ENCODE data around the gene TNNT3.

The TNNT3 gene

DNA sequence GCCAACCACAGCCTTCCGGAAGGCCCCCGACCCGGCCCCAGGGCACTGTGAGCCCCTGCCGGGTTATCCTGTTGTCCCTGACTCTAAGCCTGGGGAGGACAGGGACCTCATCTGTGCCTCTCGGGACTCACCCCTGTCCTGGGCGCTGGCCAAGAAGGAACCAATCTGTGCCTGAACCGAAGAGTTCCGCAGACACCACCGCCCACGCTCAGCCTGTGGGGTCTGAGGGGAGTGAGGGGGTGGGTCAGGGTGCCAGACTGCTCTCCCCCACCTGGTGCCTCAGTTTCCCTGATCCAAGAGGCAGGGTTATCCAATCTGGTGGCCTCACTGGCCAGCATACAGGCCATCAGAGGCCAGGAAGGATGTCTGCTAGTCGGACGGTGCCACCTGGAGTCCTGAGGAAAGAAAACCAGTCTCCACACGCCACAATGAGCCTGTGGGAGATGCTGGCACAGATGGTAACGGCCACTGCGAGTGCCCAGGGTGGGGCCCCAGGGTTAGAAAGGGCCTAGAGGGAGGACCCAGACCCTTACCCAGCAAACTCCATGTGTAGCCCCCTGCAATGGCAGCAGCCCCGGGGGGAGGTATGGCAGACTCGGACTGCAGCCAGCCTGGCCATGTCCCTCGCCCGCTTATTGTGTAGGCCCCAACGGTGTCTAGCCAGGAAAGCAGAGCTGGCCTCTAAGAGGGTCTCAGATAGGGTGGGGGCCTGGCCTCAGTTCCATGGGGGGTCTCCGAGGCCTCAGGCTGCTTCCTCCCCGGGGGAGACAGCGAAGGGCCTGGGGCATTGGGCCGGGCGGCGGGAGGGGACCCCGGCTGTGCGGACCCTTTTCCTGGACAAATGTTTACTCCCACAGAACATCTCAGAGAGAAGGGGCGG lies 827 bp upstream of the TNNT3 start:
- intact Hi-C loops (cut with DNase I) = loop anchor here (5.0 kb wide), 1 partner anchor 36 kb away; no protein-coding TSS in a partner anchor
- DNase-seq = peak in 1 of 10 donors; percentile 64

DNA sequence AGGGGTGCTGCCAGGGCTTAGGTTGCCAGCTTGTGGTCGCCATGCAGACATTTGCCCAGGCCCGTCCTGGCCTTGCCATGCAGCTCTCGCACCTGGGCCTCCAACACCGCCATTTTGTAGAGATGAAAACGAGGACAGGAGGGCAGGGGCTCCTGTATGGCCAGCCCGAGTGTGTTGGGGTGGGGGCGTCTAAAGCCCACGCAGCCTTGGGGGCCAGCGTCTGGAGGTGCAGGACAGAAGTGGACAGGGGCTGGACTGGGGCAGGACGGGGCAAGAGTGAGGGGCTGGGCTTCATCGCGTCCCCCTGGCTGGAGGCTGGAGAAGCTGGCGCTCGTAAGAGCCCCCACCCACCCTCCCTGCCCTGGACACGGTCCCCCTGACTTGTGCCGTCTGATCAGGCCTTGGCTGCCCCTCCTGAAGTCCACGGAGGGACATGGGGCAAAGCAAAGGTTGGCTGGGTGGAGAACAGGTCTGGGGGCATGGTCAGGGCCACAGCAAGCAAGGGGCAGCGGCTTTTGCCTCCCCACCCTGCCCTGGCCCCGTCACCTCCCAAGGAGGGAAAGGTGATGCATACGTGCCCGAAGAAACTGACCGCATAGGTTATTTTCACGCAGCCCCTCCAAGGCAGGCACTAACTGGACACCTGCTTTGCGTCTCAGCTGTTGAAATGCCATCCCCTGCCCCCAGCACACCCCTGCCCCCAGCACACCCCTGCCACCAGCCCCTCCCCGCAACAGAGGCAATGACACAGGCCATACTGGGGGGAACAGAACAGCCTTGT lies 815 bp downstream of the TNNT3 start:
- DNase-seq = peak in 2 of 10 donors; percentile 34 to 79
- intact Hi-C loops (cut with DNase I) = no loop called here

DNA sequence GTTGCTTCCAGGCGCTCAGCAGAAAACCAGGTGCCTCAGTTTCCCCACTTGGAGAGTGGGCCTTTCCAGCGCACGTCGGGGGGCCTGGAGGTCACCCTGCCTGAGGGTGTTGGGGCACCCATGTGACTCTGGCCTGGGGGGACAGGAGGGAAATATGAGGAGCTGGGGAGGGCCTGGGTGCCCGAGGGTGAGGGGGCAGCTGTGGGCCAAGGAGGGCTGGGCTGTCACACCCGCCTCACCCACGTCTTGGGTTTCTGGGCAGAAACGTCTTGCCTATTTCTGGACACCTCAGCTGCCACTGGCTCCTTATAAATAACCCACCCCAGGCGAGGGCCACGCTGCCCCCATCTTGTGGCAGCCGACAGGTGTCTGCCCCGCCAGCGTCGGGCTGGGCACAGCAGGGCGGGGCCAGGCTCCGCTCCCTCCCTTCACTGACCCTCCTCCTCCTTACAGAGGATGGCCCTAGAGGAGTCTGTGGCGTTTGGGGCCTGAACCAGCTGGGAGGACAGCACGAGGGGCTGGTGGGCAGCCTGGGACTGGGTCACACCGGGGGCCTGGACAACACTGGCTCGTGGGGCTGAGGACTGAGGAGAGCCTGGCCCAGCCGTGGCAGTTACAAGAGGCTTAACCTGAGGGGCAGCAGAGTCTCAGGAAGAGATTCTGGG lies 1.5 kb downstream of the TNNT3 start:
- intact Hi-C loops (cut with DNase I) = no loop called here
- peak in 2 of 10 donors; percentile 67 to 76 for DNase-seq

- peak in 9 of 10 donors; percentile 45 to 93 (median 53) for DNase-seq
- intact Hi-C loops (cut with DNase I) = no loop called here
Measured at GRCh38 chr11:1921574-1922141, 2.2 kb downstream of the TNNT3 start.

DNA sequence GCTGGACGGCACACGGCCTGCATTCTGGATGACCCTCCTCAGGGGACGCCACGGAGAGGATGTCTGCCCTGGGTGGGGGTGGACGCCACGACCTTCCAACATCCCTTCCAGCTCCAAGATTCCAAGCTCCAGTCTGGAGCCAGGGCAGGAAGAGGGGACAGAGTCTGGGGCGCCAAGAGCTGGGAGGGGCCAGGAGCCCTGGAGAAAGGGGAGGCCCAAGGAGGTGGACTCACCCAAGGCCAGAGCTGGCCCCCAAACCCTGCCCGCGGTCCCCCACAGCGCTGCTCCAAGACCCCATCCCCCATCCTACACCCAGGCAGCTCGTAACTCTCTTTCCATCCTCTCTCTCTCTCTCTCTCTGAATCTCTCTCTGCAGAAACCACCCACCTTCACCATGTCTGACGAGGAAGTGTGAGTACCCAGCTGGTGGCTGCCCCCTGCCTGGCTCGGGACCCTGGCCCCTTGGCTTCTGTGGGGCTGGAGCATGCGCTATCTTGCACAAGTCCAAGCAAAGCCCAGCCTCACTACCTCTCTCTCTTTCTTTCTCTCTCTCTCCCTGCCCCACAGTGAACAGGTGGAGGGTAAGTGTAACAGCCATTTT lies 3.1 kb downstream of the TNNT3 start:
- intact Hi-C loops (cut with DNase I) = no loop called here
- DNase-seq = peak in 2 of 10 donors; percentile 61 to 64

DNA sequence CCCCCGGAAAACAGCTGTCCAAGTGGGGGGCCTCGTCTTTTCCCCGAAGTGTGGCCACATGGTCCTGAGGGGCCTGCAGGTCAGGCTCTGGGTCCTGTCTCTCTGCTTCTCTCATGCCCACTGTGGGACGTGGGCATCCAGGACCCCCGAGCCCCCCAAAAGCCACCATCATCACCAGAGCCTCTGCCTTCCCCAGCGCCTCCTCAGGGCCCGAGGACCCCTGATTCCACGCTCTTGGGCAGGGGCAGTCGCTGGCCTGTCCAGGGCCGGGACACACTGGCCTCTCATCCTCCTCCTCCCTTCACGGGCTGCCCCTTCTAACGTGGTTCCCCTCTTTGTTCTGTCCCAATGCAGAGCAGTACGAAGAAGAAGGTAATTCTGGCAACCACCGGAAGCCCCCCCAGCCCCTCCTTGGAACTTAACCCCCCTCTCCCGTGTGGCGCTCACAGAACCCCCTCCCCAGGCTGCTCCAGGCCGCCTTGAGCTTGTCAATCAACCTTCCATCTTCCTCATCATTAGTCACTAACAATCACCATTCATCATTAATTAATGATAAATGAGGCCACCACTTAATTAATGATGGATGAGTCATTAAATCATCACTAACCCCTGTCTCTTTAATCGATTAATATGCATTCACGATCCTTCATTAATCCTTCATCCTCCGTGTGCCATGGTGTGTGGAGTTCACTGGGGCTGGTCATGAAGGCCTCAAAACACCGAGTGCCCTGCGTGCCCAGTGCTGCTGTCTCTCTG lies 3.9 kb downstream of the TNNT3 start:
- peak in 3 of 10 donors; percentile 26 to 58 (median 31) for DNase-seq
- intact Hi-C loops (cut with DNase I) = no loop called here

DNA sequence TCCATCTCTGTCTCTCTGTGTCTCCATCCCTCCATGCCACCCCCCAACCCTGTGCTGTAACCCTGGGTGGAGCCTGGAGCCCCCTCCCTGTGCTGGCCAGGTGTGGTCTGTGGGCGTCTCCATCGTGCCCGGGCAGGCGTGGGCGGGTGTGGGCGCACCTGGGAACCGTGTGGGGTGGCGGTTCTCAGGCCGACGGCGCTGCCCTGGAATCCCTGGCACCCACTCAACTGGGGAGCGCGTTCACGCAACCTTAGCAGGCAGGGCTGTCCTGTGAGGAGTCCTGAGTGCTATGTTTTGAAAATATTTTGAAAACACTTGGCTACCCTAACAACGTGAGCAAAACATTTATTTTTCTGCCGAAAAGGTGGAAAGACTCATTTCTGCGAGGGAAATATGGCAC lies 4.7 kb downstream of the TNNT3 start:
- intact Hi-C loops (cut with DNase I) = no loop called here
- DNase-seq = peak in 4 of 10 donors; percentile 22 to 70 (median 62)

- DNase-seq = peak in 4 of 10 donors; percentile 20 to 73 (median 52)
- intact Hi-C loops (cut with DNase I) = no loop called here
Measured at GRCh38 chr11:1924646-1925372, 5.3 kb downstream of the TNNT3 start.

DNA sequence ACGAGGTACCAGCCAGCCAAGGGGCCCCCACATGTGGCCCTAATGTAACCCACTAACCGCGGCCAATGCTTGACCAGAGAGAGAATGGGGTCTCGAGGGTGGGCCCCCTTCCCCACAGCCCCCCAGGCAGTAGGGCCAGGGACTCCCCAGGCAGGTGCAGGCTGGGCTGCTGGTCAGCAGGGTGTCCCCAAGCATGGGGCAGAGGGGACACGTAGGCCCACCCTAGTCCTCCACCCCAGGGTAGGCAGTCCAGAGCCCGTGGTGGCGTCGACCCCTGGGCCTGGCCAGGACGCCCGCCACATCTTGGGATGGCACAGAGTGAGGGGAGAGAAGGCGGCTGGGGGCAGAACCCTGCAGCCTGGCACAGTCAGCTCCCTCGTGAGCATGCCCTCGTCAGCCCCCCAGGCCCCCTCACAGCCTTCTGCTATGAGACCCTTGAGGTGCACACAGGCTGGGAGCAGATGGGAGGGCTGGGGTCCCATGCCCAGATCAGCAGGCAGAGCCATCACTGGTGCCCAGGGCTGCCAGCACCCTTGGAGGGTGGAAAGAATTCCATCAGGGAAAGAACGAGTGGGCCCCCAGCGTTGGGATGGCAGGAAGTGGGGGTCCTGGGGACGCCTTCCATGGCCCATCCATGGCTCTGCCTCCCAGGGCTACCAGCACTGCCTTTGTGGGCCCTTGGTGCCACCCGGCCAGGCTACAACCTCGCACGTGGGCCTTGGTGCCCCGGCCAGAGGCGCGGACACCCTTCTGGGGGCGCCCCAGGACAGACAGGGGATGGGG lies 6.1 kb downstream of the TNNT3 start:
- DNase-seq = peak in 4 of 10 donors; percentile 15 to 80 (median 56)
- intact Hi-C loops (cut with DNase I) = no loop called here

GRCh38 chr11:1926156-1927025 lies 6.9 kb downstream of the TNNT3 start:
- peak in 4 of 10 donors; percentile 19 to 72 (median 60) for DNase-seq
- intact Hi-C loops (cut with DNase I) = no loop called here

- DNase-seq = peak in 4 of 10 donors; percentile 24 to 78 (median 53)
- intact Hi-C loops (cut with DNase I) = no loop called here
Measured at GRCh38 chr11:1927026-1927847, 7.7 kb downstream of the TNNT3 start.

DNA sequence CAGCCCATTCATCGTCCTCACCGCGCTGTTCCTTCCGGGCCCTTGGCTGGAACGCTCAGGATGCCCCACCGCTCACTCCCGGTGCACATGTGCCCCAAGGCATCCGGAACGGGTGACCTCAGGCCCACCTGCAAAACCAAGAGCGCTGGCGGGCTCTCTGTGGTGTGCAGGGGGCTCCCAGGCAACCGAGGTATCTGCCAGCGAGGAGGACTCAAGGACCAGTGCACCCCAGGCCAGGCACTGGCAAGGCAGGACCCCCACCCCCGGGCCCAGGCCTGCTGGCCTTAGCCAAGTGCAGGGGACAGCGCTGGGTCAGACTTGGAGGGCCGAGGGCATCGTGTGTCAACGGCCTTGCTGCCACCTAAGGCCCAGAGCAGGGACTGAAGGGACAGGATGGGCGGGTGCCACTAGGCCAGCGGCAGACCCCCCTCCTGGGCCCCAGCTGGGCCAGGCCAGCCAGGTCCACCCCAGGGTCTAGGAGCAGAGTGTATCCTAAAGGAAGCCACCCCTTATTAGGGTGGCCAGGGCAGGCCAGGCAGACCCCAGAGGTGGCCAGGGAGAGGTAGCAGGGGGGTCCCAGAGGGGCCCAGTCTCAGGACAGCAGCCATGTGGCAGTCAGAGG lies 8.5 kb downstream of the TNNT3 start:
- intact Hi-C loops (cut with DNase I) = no loop called here
- DNase-seq = peak in 4 of 10 donors; percentile 24 to 84 (median 57)

DNA sequence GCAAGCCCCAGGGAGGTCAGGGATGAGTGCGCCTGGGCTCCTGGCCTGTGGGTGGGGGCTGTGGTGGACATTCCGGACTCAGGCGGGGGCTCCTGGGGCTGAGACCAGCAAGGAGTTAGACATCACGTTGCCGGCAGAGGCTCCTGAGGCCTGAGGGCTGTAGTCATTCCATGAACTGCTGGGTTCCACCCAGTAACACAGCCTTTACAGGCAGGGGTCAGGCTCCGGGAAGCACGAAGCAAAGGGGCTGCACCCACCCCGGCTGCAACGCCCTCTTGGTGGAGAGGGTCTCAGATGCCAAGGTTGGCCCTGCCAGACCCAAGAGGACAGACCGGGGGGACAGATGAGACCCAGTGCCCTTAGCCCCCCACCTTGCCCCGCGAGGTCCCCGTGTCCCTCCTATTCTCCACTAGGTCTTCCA lies 9.0 kb downstream of the TNNT3 start:
- DNase-seq = peak in 4 of 10 donors; percentile 9 to 76 (median 70)
- intact Hi-C loops (cut with DNase I) = no loop called here

DNA sequence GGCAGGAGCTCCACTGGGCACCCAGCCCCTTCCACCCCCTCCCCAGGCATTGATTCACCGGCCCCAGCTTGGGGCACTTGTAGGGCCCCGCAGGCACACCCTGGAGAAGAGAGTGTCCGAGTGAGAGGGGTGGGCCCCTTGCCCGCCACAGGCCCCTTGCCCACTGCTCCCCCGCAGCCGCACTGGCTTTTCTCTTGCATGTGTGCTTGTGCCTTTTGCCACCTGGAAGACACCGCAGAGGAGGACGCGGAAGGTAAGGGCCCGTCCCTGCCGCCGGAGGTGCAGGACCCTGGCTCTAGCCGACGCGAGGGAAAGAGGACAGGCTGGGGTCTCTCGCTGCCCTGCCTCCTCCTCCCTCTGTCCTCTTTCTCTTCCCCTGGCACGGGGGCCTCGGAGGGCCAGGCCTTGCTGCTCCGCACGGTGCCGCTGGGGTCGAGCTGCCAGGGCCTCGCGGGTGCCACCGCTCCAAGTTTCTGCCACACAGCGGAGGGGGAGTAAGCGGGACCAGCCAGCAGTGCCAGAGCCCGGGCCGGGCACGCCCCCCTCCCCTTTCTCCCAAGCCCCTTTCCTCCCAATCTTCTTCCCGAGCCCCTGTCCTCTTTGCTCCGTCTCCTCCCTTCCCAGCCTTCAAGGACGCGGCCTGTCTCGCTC lies 9.5 kb downstream of the TNNT3 start:
- intact Hi-C loops (cut with DNase I) = no loop called here
- DNase-seq = peak in 4 of 10 donors; percentile 15 to 76 (median 65)
